H1 (cell line): ENCODE data around the gene ING5. TPM values are rescaled to one million over a fixed set of nuclear protein-coding genes. Genes with fewer than 3 reads are reported as not detected.

Experiments
- ATF2 ChIP-seq: IDR thresholded peaks from 2 replicates; pipeline ENCODE4 v1.6.1; 2012; ENCODE audit warnings: low read length, inconsistent platforms
- ATF3 ChIP-seq: IDR thresholded peaks from 2 replicates; pipeline ENCODE4 v1.6.1; 2011; ENCODE audit warnings: low read depth, mild to moderate bottlenecking, low read length; ENCODE audit not compliant: insufficient read depth
- BRCA1 ChIP-seq: IDR thresholded peaks from 2 replicates; pipeline ENCODE4 v1.6.1; 2012; ENCODE audit warnings: low read depth, low read length, improper control_type of control experiment
- EP300 ChIP-seq, 2 experiments: IDR thresholded peaks; 1 replicate in 1 of 2; 2 replicates in 1 of 2; pipeline ENCODE4 v1.6.1; 2011 to 2012; ENCODE audit warnings: low read depth in 2 of 2, low read length in 2 of 2, mild to moderate bottlenecking in 2 of 2, borderline replicate concordance in 1 of 2, inconsistent platforms in 1 of 2, moderate library complexity in 1 of 2
- PHF8 ChIP-seq: fragments of 200-600 bp; sonication (generic); conservative IDR thresholded peaks from 2 replicates; pipeline ENCODE4 v1.7.1; 2012; ENCODE audit warnings: low read depth, mild to moderate bottlenecking, inconsistent platforms, low read length, moderate library complexity
- POU5F1 ChIP-seq: IDR thresholded peaks from 2 replicates; pipeline ENCODE4 v1.6.1; 2011; ENCODE audit warnings: low read depth, mild to moderate bottlenecking, low read length, moderate library complexity
- YY1 ChIP-seq: IDR thresholded peaks from 2 replicates; pipeline ENCODE4 v1.6.1; 2011; ENCODE audit warnings: low read depth, mild to moderate bottlenecking, low read length
- polyA plus RNA-seq, 7 experiments: library from polyadenylated mRNA; depleted of rRNA in 3 of 7; stranded (reverse) in 5 of 7; unstranded in 2 of 7; fragments of >200 nt in 5 of 7; fragments of 200-250 nt in 2 of 7; gene quantifications; 1 replicate in 5 of 7; 2 replicates in 1 of 7; 4 replicates in 1 of 7; pipeline versions ENCODE4 v1.2.1 to v1.2.3, GENCODE V29; 2011 to 2013; ENCODE audit warnings: missing spikeins in 2 of 7, mixed read lengths in 2 of 7
- total RNA-seq: library from RNA; stranded (reverse); fragmentation: NEBNext Ultra II Directional; extraction: Animal tissue kit (Norgen Biotek cat#: 25700); gene quantifications from 2 replicates; pipeline ENCODE4 v1.2.1, GENCODE V29; 2021

Gene ING5
- total and polyA plus RNA-seq, 2 of the 8 experiments (the other 6 are each of a cell fraction or from before 2014, with no cell fraction given): 41.5 to 47.4 TPM

- no peak for TF ChIP-seq POU5F1
- no peak for TF ChIP-seq YY1
- TF ChIP-seq PHF8: no peak
- TF ChIP-seq ATF3: no peak
- no peak for TF ChIP-seq ATF2
- no peak for TF ChIP-seq EP300 (IDR thresholded peaks at IDR 0.05; ENCODE audit: borderline replicate concordance in 1 of 2, low read depth in 2 of 2, low read length in 2 of 2)
- no peak for TF ChIP-seq BRCA1
These were observed 23.4 kb downstream of the ING5 start (continued) for GRCh38 chr2:241724975-241725870.
